HG03378 (cell line): ENCODE data around the gene TBC1D13.
"Not testable (repeated sequence)": the region's sequence is repeated elsewhere in the genome, so short reads cannot be mapped to it uniquely, and the experiment has no call there.

ENCODE experiments used
- ATAC-seq: cut with Tn5 transposase; IDR thresholded peaks from one replicate; pipeline ENCODE4 v1.9.1; 2021; ENCODE audit warnings: mild to moderate bottlenecking, moderate library complexity; ENCODE audit not compliant: unreplicated experiment

TBC1D13 gene, protein sequence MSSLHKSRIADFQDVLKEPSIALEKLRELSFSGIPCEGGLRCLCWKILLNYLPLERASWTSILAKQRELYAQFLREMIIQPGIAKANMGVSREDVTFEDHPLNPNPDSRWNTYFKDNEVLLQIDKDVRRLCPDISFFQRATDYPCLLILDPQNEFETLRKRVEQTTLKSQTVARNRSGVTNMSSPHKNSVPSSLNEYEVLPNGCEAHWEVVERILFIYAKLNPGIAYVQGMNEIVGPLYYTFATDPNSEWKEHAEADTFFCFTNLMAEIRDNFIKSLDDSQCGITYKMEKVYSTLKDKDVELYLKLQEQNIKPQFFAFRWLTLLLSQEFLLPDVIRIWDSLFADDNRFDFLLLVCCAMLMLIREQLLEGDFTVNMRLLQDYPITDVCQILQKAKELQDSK

DNA sequence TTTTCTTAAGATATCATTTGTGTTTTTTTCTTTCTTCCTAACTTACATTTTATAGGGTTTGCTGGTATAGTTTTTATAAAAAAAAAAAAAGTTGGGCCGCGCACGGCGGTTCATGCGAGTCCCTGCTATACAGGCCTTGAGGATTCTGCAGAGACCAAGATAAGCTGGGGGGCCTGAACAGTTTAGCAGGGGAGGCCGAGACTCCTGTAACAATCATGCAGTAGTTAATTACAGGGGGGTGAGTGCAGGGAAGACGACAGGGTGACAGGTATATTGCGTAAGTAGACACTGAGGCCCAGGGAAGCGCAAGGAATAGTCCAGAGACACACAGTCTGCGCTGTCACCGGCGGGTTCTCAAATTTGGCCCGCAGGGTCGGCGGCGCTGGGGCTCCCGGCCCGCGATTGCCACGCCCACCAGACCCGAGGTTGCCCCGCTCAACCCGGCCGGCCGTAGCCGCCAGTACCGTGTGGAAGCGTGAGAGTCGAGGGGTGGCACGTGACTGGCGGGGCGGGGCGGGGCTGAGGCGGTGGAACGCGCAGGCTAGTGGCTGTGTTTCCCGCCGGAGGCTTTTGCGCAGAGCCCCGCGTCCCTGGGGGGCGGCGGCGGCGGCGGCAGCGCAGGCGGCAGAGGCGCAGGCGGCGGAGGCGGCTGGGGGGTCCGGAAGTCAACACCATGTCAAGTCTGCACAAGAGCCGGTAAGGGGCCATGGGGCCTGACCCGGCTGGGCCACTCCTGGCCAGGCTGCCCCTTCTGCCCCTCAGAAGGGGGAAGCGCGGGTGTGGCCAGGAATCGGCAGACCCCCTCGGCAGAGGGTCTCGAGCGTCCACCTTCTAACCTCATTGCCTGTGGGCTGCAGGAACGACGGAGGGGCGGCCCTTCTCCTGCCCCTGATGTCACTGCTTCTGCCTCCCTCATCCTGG lies at the start of gene TBC1D13:
Gene TBC1D13, plus strand, starts transcription at position 573 of the 921 bp plus-strand sequence. Its CDS starts 101 bp downstream, at position 674.
- peak; percentile 67 for ATAC-seq

DNA sequence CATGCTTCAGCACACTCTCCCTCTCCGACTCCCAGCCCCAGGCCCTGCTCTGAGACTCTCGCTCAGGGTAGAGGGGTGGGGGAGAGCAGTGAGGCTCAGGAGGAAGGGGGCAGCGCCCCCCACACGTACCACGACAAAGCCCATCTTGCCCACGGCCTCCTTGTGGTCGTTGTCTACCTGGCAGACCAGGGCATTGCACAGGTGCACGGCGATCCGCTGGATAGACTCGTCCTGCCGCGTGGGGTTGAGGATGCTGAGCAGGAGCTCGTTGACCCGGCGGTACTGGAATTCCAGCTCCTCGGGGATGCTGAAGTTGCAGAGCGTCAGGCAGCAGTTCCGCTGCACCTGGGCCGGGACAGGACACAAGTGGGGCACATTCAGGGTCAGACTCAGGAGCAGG lies 44.7 kb upstream of the TBC1D13 start:
- no peak for ATAC-seq

DNA sequence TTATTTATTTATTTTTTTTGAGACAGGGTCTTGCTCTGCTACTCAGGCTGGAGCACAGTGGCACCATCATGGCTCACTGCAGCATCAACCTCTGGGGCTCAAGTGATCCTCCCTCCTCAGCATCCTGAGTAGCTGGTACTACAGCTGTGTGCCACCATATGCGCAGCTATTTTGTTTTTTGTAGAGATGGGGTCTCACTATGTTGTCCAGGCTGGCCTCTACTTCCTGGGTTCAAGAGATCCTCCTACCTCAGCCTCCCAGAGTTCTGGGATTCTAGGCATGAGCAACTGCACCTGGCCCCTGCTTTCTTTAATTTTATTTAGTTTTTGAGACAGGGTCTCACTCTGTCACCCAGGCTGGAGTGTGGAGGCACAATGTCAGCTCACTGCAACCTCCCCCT lies 43.6 kb upstream of the TBC1D13 start:
- ATAC-seq: no peak

DNA sequence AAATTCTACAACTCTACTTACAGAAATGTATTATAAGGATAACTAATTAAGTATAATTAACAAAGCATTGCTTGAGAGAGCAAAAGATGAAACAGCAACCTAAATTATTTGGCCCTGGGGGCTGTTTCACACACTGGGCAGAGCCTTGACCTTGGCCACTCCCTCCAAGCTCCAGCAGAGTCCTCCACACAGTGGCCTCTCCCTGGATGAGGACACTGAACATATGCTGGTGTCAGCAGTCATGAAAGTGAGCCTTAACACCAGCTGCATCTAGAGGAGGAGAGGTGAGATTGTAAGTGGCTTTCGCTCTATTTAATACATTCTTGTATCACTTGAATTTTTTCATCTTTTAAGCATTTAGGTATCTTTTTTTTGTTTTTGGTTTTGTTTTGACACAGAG lies 39.8 kb upstream of the TBC1D13 start:
- ATAC-seq: no peak

DNA sequence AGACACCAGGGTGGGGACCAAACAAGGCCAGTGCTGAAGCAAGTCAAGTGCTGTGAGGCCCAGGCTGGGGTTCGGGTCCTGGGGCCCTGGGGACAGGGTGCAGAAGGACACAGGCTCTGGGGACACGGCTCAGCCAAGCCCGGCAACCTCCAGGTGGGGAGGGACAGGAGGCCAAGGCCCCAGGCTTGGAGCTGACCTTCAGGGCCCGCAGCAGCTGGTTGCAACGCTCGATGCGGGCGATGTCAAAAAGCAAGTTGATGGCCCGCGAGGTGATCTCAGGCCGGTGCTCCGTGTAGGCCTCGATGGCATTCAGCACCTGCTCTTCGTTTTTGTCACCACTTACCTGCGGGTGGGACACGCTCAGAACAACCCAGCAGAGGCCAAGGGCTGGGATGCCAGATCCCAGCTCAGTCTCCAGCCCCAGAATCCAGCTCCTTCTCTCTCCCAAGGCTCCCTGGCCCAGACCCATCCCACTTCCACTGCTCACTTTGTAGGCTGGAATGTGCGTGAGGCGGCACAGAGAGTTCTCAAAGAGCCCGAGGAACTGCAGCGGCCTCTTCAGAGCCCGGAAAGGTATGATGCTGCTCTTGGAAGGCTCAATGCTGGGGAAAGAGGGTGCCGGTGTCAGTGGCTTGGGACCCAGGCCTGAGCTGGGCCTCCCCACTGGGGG lies 36.0 kb upstream of the TBC1D13 start:
- ATAC-seq: no peak

DNA sequence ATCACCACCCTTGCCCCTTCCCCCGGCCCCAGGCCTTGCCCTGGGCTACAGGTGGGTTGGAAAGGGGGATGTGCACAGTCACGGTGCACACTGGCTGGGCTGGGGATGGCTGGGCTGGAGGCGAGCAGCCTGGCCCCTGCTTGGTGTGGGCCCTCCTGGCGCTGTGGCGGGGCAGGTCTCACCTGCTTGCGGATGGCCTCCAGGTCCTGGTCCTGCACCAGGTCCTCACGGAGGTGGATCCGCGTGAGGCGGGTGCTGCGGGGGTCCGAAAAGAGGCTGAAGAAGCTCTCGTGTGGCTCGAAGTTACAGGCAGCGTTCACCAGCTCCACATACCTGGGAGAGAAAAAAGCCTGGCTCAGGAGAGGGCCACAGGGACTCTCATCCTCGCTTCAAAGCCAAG lies 33.4 kb upstream of the TBC1D13 start:
- ATAC-seq: no peak

DNA sequence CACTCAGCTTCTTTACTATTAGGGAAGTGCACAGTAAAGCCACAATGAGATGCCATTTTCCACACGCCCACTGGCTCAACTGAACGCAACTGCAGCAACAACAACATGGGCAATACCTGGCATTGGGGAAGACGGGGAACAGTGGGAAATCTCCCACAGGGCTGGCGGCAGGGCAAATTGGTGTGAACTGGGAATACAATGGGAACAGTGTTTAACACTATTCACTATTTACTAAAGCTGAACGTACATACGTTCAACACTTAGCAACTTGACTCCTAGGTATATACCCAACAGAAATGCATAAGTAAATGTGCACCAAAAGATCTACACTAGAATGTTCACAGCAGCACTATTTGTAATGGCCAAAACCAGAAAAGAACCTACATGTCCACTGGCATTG lies 29.5 kb upstream of the TBC1D13 start:
- ATAC-seq: no peak

DNA sequence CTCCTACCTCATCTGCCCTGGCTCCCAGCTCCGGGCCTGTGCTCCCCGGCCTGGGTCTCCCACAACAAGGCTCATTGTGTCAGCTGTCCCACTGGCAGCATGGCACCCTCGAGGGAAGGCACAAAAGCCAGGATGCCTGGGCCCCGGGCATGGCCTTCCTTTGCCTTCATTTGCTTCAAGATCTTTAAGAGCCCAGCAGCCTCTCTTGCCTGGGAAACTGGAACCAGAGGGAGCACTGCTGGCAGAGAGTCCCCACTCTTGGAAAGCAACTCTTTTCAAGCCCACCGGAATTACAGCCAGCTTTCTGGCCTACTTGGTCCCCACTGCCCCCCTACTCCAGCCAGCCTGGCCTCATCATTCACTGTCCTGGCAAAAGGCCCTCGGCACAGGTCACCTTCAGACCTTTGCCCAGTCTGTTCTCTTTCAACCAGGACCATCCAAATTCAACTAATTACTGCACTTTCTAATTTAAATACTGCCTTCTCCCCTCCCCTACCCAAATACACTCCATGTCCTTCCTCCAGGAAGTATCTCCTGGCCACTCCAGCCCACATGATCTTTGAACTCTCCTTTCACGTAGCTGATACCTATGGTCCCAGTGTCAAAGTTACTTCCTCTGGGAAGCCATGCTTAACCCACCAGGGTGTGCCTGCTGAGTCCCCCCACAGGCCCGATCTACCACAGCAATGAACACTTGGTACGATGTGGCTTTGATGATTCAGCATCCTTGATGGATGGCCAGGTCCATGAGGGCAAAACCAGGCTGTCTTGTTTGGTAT lies 24.2 kb upstream of the TBC1D13 start:
- no peak for ATAC-seq

DNA sequence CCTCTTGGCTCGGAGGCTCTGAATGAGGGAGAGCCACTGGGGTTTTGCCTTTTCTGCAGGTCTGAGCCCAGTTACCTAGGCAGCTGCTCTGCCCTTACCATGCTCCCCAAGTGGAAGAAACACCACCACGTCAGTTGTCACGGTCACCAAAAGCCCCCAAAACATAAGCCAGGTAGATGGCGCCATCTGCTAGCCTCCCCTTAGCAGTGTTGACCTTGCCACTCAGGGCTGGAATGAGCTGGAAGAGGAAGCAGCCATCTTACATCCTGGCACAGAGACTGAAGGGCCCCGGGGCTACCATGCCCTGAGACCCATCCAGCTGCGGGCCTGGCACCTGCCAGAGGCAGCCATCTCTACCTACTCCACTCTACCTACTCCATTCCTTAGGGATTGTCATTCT lies 22.7 kb upstream of the TBC1D13 start:
- ATAC-seq: no peak

DNA sequence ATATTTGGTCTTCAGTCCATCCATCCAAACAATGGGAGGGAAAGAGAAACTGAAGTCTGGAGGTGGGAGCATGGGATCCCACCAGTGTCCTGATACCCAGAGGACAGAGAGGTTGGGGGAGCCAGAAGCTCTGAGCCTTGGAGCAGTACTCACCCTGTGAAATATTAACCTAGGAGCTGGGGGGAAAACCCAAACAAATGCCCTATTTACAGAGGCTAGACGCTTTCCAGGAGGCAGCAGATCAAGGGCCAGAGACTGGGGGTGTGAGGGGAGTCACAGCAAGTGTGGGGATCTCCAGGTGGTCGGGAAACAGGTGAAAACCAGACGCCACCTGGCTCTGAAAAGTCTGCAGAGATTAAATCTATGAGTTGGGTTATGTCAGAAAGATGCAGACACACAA lies 21.6 kb upstream of the TBC1D13 start:
- no peak for ATAC-seq

DNA sequence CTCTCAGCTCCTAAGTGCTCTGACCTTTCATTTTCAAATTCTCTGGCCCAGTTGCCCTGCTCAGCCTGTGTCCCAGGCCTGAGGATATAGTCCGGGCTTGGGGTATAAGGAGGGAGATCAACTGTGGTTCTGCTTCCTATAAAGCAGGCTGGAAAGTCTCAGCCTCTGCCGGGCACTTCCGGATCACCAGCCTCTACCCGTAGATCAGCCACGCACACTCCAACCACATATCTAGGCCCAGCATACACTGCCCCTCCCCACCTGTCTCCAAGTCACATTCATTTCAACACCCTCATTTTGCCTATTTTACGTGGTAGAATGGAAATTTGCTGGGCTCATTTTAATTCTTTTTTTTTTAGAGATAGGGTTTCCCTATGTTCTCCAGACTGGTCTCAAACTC lies 18.4 kb upstream of the TBC1D13 start:
- ATAC-seq: no peak

DNA sequence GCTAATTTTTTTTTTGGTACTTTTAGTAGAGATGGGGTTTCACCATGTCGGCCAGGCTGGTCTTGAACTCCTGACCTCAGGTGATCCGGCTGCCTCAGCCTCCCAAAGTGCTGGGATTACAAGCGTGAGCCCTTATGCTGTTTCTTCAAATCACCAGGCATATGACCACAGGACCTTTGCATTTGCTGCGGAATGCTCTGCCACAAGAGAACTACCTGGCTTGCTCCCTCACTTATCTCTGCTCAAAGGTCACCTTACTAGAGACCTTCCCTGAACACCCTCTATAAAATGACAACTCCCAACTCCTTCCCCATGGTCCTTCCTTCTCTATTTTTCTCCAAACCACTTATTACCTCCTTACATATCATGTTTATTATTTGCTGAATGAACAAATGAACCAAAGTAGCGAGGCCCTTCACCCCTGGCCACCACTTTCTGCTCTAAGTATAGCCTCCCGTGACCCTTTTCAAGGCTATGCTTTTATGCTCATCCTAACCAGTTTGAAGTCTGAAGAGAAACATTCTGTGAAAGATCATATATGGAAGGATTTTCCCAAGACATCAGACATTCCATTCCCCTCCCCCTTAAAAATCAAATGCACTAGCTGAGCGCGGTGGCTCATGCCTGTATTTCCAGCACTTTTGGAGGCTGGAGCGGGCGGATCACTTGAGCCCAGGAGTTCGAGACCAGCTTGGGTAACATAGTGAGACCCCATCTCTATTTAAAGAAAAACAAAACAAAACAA lies 16.6 kb upstream of the TBC1D13 start:
- no peak for ATAC-seq

DNA sequence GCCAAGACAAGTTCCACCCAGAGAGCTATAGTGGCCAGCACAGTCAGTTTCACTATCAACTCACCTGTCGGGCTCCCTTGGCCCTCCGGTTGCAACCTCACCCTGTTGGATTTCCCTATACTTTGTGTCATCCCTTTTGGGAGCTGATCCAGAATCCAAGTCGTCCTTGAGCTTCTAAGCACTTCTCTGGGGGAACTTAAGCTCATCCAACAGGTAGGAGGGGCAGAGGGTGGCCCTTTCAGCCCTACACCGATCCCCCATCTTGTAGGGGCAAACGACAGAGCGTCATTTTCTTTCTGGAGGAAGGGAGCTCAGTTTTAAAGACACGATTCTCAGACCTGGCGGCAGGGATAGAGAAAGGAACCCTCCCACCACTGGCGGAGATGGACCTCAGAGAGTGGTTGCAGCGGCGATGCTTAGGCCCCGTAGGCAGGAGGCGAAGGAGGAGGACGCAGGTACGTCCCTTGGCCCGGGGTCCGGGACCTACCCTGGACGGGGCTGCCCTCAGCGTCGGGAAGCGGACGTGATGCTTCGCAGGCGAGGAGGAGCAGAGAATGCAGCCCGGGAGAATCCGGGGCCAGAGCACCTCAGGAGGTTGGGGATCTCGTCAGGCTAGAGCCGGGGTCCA lies 15.8 kb upstream of the TBC1D13 start:
- ATAC-seq: peak; percentile 24

DNA sequence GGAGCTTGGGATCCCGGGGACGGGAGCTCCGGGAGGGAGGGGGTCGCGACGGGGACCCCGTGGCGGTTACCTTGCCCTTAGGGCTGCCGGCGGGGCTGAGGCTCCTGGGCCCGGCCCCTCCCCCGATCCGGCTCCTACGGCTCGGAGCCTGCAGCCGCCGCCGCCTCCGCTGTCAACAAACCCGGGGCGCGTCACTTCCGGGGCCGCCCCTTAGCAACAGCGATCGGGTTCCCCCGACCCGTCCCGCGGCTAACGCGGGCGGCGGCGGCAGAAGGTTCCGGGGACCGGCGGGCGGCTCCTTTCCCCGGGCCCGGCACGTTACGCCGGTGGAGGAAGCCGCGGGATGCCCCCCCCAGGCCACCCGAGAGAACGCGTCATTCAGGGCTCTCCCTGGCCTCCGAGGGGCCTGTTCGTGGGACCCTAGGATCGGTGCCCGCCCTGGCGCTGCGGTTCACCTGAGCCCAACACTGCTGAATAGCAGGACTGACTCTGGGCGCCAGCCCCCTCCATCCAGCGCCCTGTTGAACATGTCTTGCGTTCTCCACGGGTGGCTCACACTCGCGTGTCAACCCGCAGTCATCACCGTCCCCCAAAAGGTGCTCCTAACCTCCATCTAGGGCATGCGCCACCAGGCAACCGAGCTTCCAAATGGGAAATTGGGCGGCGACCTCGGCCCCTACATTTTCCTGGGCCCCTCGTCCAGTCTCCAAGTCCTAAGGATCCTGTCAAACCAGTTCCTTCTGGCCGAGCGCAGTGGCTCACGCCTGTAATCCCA lies 15.1 kb upstream of the TBC1D13 start, which contains the start of gene ZER1:
Gene ZER1, minus strand, starts transcription at position 183 of the 775 bp plus-strand sequence. CDS start 16,362 bp downstream, outside the sequence.
- ATAC-seq: peak; percentile 62

DNA sequence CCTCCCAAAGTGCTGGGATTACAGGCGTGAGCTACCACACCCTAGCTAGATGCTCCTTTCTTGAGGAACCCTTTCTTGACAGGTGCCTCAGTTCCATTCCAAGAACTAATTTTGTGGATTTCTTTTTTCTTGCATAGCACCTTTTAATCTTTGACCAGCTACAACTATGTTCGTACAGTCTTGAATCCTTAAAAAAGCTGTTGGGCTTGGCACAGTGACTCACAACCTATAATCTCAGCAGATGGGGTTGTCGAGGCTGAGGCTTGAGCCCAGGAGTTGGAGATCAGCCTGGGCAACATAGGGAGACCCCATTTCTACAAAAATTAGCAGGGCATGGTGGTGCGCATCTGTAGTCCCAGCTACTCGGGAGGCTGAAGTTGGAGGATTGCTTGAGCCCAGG lies 14.0 kb upstream of the TBC1D13 start:
- no peak for ATAC-seq

DNA sequence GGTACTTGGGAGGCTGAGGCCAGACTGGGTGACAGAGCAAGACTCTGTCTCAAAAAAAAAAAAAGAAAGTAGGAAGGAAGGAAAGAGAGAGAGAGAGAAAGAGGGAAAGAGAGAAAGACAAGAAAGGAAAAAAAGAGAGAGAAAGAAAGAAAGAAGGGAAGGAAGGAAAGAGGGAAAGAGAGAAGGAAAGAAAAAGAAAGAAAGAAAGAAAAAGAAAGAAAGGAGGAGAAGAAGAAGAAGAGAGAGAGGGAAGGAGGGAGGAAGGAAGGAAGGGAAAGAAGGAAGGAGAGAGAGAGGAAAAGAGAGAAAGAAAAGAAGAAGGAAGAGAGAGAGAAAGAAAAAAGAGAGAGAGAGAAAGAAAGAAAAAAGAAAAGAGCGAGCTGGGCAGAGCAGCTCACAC lies 12.2 kb upstream of the TBC1D13 start:
- no peak for ATAC-seq

DNA sequence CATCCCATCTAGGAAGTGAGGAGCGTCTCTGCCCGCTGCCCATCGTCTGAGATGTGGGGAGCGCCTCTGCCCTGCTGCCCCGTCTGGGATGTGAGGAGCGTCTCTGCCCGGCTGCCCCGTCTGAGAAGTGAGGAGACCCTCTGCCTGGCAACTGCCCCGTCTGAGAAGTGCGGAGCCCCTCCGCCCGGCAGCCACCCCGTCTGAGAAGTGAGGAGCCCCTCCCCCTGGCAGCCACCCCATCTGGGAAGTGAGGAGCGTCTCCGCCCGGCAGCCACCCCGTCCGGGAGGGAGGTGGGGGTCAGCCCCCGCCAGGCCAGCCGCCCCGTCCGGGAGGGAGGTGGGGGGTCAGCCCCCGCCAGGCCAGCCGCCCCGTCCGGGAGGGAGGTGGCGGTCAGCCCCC lies 7.0 kb upstream of the TBC1D13 start:
- ATAC-seq: not testable (repeated sequence)
